Measurements from ENCODE around the gene SSH3. TPM values are rescaled to one million over a fixed set of nuclear protein-coding genes. Genes with fewer than 3 reads are reported as not detected.
A peak's percentile ranks its signal among the peaks of the same experiment; 100 is the strongest.
"Not testable (repeated sequence)": the region's sequence is repeated elsewhere in the genome, so short reads cannot be mapped to it uniquely, and the experiment has no call there.

Gene SSH3
- total RNA-seq, 1 donor from 2014 or later, result 36.4 TPM

GRCh38 chr11:67256477-67257135 is 46.7 kb upstream of the SSH3 start:
- no peak for ATAC-seq
- Histone ChIP-seq H3K27ac (no peak overlapping the region), H3K4me3 (no peak overlapping the region), H3K36me3 (peaks cover 56% of the 10 kb centered on the region), H3K4me1 (peaks cover 22% of the 10 kb centered on the region), H3K9me3 (no peaks in the 10 kb centered on the region), H3K27me3 (no peaks in the 10 kb centered on the region)
- TF ChIP-seq, protein P1, sequence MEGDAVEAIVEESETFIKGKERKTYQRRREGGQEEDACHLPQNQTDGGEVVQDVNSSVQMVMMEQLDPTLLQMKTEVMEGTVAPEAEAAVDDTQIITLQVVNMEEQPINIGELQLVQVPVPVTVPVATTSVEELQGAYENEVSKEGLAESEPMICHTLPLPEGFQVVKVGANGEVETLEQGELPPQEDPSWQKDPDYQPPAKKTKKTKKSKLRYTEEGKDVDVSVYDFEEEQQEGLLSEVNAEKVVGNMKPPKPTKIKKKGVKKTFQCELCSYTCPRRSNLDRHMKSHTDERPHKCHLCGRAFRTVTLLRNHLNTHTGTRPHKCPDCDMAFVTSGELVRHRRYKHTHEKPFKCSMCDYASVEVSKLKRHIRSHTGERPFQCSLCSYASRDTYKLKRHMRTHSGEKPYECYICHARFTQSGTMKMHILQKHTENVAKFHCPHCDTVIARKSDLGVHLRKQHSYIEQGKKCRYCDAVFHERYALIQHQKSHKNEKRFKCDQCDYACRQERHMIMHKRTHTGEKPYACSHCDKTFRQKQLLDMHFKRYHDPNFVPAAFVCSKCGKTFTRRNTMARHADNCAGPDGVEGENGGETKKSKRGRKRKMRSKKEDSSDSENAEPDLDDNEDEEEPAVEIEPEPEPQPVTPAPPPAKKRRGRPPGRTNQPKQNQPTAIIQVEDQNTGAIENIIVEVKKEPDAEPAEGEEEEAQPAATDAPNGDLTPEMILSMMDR (IDR thresholded peaks at IDR 0.05), result no peak
- no peak for DNase-seq
- intact Hi-C loops (cut with DNase I), result no loop called here

GRCh38 chr11:67260406-67260805 is 42.9 kb upstream of the SSH3 start:
- no peak overlapping the region for H3K4me3 ChIP-seq
- TF ChIP-seq, protein P1 (IDR thresholded peaks at IDR 0.05), result no peak
- H3K36me3 ChIP-seq, result peaks cover 18% of the 10 kb centered on the region
- H3K4me1 ChIP-seq, result peaks cover 24% of the 10 kb centered on the region
- intact Hi-C loops (cut with DNase I), result loop anchor here (5.0 kb wide), 1 partner anchor 57 kb away; no protein-coding TSS in a partner anchor
- no peak overlapping the region for H3K27ac ChIP-seq
- H3K27me3 ChIP-seq, result no peaks in the 10 kb centered on the region
- ATAC-seq (no peak), DNase-seq (no peak)
- H3K9me3 ChIP-seq, result no peaks in the 10 kb centered on the region

DNA sequence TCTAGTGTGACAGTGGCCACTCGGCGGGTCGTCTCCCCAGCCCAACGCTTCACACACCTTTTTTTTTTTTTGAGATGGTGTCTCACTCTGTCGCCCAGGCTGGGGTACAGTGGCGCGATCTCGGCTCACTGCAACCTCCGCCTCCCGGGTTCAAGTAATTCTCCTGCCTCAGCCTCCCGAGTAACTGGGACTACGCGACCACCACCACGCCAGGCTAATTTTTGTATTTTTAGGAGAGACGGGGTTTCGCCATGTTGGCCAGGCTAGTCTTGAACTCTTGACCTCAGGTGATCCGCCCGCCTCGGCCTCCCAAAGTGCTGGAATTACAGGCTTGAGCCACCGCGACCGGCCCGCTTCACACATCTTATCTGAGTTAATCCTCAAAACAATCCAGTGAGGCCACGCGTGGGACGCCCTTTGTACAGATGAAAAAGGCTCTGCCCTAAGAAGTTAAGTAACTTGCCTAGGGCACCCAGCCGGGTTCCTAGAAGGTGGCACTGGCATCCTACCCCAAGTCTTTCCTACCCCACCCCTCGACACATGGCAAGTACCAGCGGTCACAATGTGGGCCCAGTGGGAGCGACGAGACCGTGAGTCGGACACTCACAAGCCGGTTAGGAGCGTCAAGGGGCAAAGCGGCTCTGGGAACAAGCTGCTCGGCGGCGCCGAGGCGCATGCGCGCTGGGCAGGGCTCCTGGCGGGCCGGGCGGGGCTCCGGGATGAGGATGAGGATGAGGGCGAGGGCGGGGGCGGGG is 42.3 kb upstream of the SSH3 start:
- not testable (repeated sequence) for H3K9me3 ChIP-seq, H3K27ac ChIP-seq, H3K27me3 ChIP-seq
- H3K36me3 ChIP-seq, result peaks cover 12% of the 10 kb centered on the region
- H3K4me3 ChIP-seq, result peak overlapping the region; percentile 35
- intact Hi-C loops (cut with DNase I), result loop anchor here (5.0 kb wide), 1 partner anchor 56 kb away; no protein-coding TSS in a partner anchor
- ATAC-seq, result peak; percentile 32
- peaks cover 28% of the 10 kb centered on the region for H3K4me1 ChIP-seq
- peak; percentile 82 for DNase-seq

- no peak for ATAC-seq
- intact Hi-C loops (cut with DNase I), result loop anchor here (5.0 kb wide), 1 partner anchor 56 kb away; no protein-coding TSS in a partner anchor
- peaks cover 6% of the 10 kb centered on the region for H3K36me3 ChIP-seq
Observed at GRCh38 chr11:67261640-67261945, 41.7 kb upstream of the SSH3 start.

DNA sequence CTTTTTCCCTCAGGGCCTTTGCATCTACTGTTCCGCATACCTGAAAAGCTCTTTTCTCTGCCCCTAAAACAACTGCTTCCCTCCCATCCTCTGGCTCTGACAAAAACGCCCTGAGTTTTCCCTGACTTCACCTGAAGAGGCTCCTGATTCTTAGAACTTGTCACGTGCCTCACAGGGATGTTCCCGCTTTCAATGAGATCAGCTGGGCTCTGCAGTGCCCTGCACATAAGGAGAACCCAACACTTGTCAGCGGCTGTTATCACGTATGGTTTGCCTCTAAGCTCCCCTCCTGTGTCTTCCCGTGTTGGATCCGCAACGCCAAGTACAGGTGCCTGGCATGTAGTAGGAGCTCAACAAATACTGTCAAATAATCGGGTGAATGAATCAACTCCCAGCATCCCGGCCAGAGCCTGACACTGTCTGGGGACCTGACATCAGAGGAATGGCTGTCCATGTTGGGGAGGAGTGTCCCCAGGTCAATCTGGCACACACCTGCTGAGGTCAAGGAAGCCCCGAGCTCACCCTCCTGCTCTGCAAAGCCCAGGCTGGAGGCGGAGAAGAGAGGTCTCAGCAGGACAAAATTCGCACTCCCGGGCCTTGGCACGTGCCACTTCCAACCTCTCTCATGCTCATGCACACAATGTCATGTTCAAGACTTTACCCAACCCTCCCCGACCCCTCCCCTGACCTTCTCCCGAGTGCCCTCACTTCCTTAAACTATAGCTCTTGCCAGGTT is 41.2 kb upstream of the SSH3 start:
- H3K9me3 ChIP-seq, result no peaks in the 10 kb centered on the region
- TF ChIP-seq, protein P1 (IDR thresholded peaks at IDR 0.05), result no peak
- no peak overlapping the region for H3K27ac ChIP-seq
- ATAC-seq (no peak), DNase-seq (peak; percentile 68)
- H3K4me3 ChIP-seq, result peak overlapping the region; percentile 35
- peaks cover 29% of the 10 kb centered on the region for H3K4me1 ChIP-seq
- intact Hi-C loops (cut with DNase I), result loop anchor here (5.0 kb wide), 1 partner anchor 55 kb away; no protein-coding TSS in a partner anchor
- H3K36me3 ChIP-seq, result peaks cover 1% of the 10 kb centered on the region
- H3K27me3 ChIP-seq, result no peaks in the 10 kb centered on the region

More at GRCh38 chr11:67261640-67261945, 41.7 kb upstream of the SSH3 start:
- H3K9me3 ChIP-seq, result no peaks in the 10 kb centered on the region
- DNase-seq, result no peak
- peak overlapping the region; percentile 35 for H3K4me3 ChIP-seq
- no peaks in the 10 kb centered on the region for H3K27me3 ChIP-seq
- TF ChIP-seq, protein P1 (IDR thresholded peaks at IDR 0.05), result peak; percentile 14
- peaks cover 29% of the 10 kb centered on the region for H3K4me1 ChIP-seq
- no peak overlapping the region for H3K27ac ChIP-seq

Data from upper lobe of right lung (tissue), 1 donor.